GM13977 (cell line): ENCODE data around the gene KAT2B.

ENCODE experiments used
- DNase-seq: peaks from one replicate; pipeline ENCODE4 v3.0.0; 2012; ENCODE audit warnings: low spot score
- CTCF ChIP-seq: IDR thresholded peaks from 2 replicates; pipeline ENCODE4 v1.5.1; 2012; ENCODE audit warnings: mild to moderate bottlenecking, control low read depth; ENCODE audit not compliant: insufficient read depth; ENCODE audit errors: extremely low read depth, missing control alignments
- in situ Hi-C: fragments of 300-500 bp; cut with MboI; formaldehyde crosslinking; loops from one replicate; pipeline ENCODE4 v1.12.0; 2022; ENCODE audit warnings: low sequenced_read_pairs, low pct_unique_long_range_greater_than_20kb, mixed read lengths, inconsistent platforms; ENCODE audit not compliant: unreplicated experiment

KAT2B gene

GRCh38 chr3:20143519-20143918 lies 103.3 kb downstream of the KAT2B start:
- no peak for DNase-seq
- in situ Hi-C loops = no loop called here
- no peak for TF ChIP-seq CTCF

- no peak for TF ChIP-seq CTCF
- no peak for DNase-seq
- in situ Hi-C loops = no loop called here
These were observed 105.6 kb downstream of the KAT2B start for GRCh38 chr3:20145874-20146273.

GRCh38 chr3:20146301-20146700 lies 106.1 kb downstream of the KAT2B start:
- no peak for TF ChIP-seq CTCF
- in situ Hi-C loops = no loop called here
- DNase-seq = no peak

GRCh38 chr3:20147361-20147760 lies 107.1 kb downstream of the KAT2B start:
- no peak for TF ChIP-seq CTCF
- in situ Hi-C loops = no loop called here
- DNase-seq = no peak

- no peak for DNase-seq
- TF ChIP-seq CTCF = no peak
- in situ Hi-C loops = no loop called here
These were observed 108.2 kb downstream of the KAT2B start for GRCh38 chr3:20148466-20148865.

- TF ChIP-seq CTCF = no peak
- no peak for DNase-seq
- in situ Hi-C loops = no loop called here
These were observed 113.8 kb downstream of the KAT2B start for GRCh38 chr3:20154078-20154477.

- no peak for TF ChIP-seq CTCF
- in situ Hi-C loops = no loop called here
These were observed 114.7 kb downstream of the KAT2B start for GRCh38 chr3:20154928-20155327.

More at GRCh38 chr3:20154928-20155327, 114.7 kb downstream of the KAT2B start:
- DNase-seq = no peak
